Tibial nerve (tissue), 3 donors: Measurements from ENCODE around the gene DAPK2.

Experiments used
- CTCF ChIP-seq, 5 experiments: fragments of 200-600 bp in 3 of 5; fragments of 450-650 bp in 2 of 5; sonication (generic) in 3 of 5; IDR thresholded peaks; one replicate each; pipeline ENCODE4 v1.5.1; 2016 to 2019; ENCODE audit warnings: antibody characterized with exemption in 5 of 5, mild to moderate bottlenecking in 3 of 5, moderate library complexity in 2 of 5
- POLR2A ChIP-seq, 2 donors: fragments of 450-650 bp; IDR thresholded peaks; one replicate each; pipeline ENCODE4 v1.6.1; 2017; ENCODE audit warnings: antibody characterized with exemption in 2 of 2, mild to moderate bottlenecking in 2 of 2, moderate library complexity in 2 of 2

GRCh38 chr15:64070965-64071851, 24.9 kb upstream of the DAPK2 start:
- no peak for TF ChIP-seq CTCF (IDR thresholded peaks at IDR 0.05)
- no peak for TF ChIP-seq POLR2A (IDR thresholded peaks at IDR 0.05)
